A549 (cell line): ENCODE data around the gene MAP2. TPM values are rescaled to one million over a fixed set of nuclear protein-coding genes. Genes with fewer than 3 reads are reported as not detected.

Source experiments
- ATAC-seq, 2 experiments: fragments of 200-7000 bp in 1 of 2; fragments of >200 bp in 1 of 2; cut with Nextera tagmentation in 1 of 2; cut with Tn5 transposase in 1 of 2; 3 replicates each; pipeline versions ENCODE4 v1.8.0 to v1.9.1; 2018 to 2020; ENCODE audit warnings: mild to moderate bottlenecking in 1 of 2, moderate library complexity in 1 of 2
- CTCF ChIA-PET: fragments of 300-600 bp; sonication (Branson Sonifier 250); formaldehyde crosslinking; extraction: SDS; loops from one replicate; lab custom pipeline; 2021; ENCODE audit warnings: antibody characterized with exemption, inconsistent platforms; lab: Yijun Ruan, JAX
- POLR2A ChIA-PET: fragments of 350-600 bp; formaldehyde crosslinking; extraction: SDS; loops from one replicate; lab custom pipeline; 2021; ENCODE audit warnings: antibody characterized with exemption, inconsistent platforms; lab: Yijun Ruan, JAX
- DNase-seq, 2 experiments: peaks; one replicate each; pipeline versions ENCODE4 v3.0.0 to v3.0.0-alpha.2; 2011 to 2016; ENCODE audit warnings: low read depth in 1 of 2, low spot score in 1 of 2
- FAIRE-seq: peaks from 2 replicates; lab custom pipeline; 2011; peaks lifted over from hg19 to GRCh38; lab: Jason Lieb, UNC
- H3K27ac ChIP-seq, 2 experiments: fragments of >200 bp; sonication (Bioruptor Twin); formaldehyde crosslinking; 3 replicates each; pipeline ENCODE4 v1.5.1; 2016 to 2017
- H3K4me1 ChIP-seq: fragments of >200 bp; sonication (Bioruptor Twin); formaldehyde crosslinking; 3 replicates; pipeline ENCODE4 v1.6.1; 2016
- H3K4me2 ChIP-seq: fragments of >200 bp; sonication (Bioruptor Twin); formaldehyde crosslinking; 3 replicates; pipeline ENCODE4 v1.6.1; 2016
- H3K4me3 ChIP-seq: fragments of >200 bp; sonication (Bioruptor Twin); formaldehyde crosslinking; 3 replicates; pipeline ENCODE4 v1.5.1; 2016
- H3K9me3 ChIP-seq: fragments of >200 bp; sonication (Bioruptor Twin); formaldehyde crosslinking; 3 replicates; pipeline ENCODE4 v1.6.1; 2016
- ATOH8 ChIP-seq: fragments of 250-450 bp; sonication (Bioruptor Pico); IDR thresholded peaks from 2 replicates; pipeline ENCODE4 v1.5.0; 2020; ENCODE audit warnings: low read depth, mild to moderate bottlenecking, moderate library complexity
- BHLHE40 ChIP-seq: IDR thresholded peaks from 2 replicates; pipeline ENCODE4 v1.6.1; 2012; ENCODE audit warnings: low read depth, low read length, inconsistent platforms
- CBX8 ChIP-seq: fragments of 200-600 bp; sonication (generic); IDR thresholded peaks from 2 replicates; pipeline ENCODE4 v1.6.1; 2016
- CEBPB ChIP-seq, 2 experiments: fragments of >200 bp in 1 of 2; sonication (Bioruptor Twin) in 1 of 2; formaldehyde crosslinking in 1 of 2; IDR thresholded peaks; 2 replicates each; pipeline ENCODE4 v1.6.1; 2012 to 2016
- EHF ChIP-seq: fragments of 250-450 bp; sonication (Bioruptor Pico); IDR thresholded peaks from 2 replicates; pipeline ENCODE4 v1.5.0; 2020; ENCODE audit warnings: mild to moderate bottlenecking
- ESRRA ChIP-seq: fragments of 150-350 bp; IDR thresholded peaks from 2 replicates; pipeline ENCODE4 v1.6.1; 2014; ENCODE audit warnings: mild to moderate bottlenecking, low read length, borderline replicate concordance
- FOSB ChIP-seq: fragments of 250-450 bp; sonication (Bioruptor Pico); IDR thresholded peaks from 2 replicates; pipeline ENCODE4 v1.5.0; 2020; ENCODE audit warnings: mild to moderate bottlenecking, moderate library complexity
- FOXS1 ChIP-seq: fragments of 250-450 bp; sonication (Bioruptor Pico); IDR thresholded peaks from 2 replicates; pipeline ENCODE4 v1.5.0; 2020; ENCODE audit warnings: mild to moderate bottlenecking, moderate library complexity
- GATA3 ChIP-seq: IDR thresholded peaks from 2 replicates; pipeline ENCODE4 v1.6.1; 2012; ENCODE audit warnings: borderline replicate concordance
- HDAC2 ChIP-seq: fragments of 200-600 bp; sonication (generic); IDR thresholded peaks from 2 replicates; pipeline ENCODE4 v1.6.1; 2016
- HOXB5 ChIP-seq: fragments of 250-450 bp; sonication (Bioruptor Pico); IDR thresholded peaks from 2 replicates; pipeline ENCODE4 v1.5.0; 2020; ENCODE audit warnings: mild to moderate bottlenecking, moderate library complexity
- JUN ChIP-seq, 2 experiments: fragments of >200 bp; sonication (Bioruptor Twin); formaldehyde crosslinking; IDR thresholded peaks; 2 replicates in 1 of 2; 3 replicates in 1 of 2; pipeline ENCODE4 v1.6.1; 2016 to 2017
- JUNB ChIP-seq: fragments of >200 bp; sonication (Bioruptor Twin); formaldehyde crosslinking; IDR thresholded peaks from 2 replicates; pipeline ENCODE4 v1.6.1; 2016
- KDM5A ChIP-seq: fragments of 200-600 bp; sonication (generic); IDR thresholded peaks from 2 replicates; pipeline ENCODE4 v1.6.1; 2016; ENCODE audit warnings: antibody characterized with exemption, mild to moderate bottlenecking
- MYC ChIP-seq: IDR thresholded peaks from 2 replicates; pipeline ENCODE4 v1.6.1; 2012; ENCODE audit warnings: mild to moderate bottlenecking, inconsistent platforms, low read length, improper control_type of control experiment, borderline replicate concordance
- NFE2L2 ChIP-seq: fragments of 150-350 bp; conservative IDR thresholded peaks from 2 replicates; pipeline ENCODE4 v1.6.1; 2014; ENCODE audit warnings: low read length
- NPAS2 ChIP-seq: fragments of 250-450 bp; sonication (Bioruptor Pico); IDR thresholded peaks from 2 replicates; pipeline ENCODE4 v1.8.0; 2022; ENCODE audit warnings: mild to moderate bottlenecking, moderate library complexity, borderline replicate concordance
- PBX3 ChIP-seq: IDR thresholded peaks from 2 replicates; pipeline ENCODE4 v1.6.1; 2012
- RAD21 ChIP-seq, 2 experiments: fragments of >200 bp in 1 of 2; sonication (Bioruptor Twin) in 1 of 2; formaldehyde crosslinking in 1 of 2; IDR thresholded peaks in 1 of 2; conservative IDR thresholded peaks in 1 of 2; 2 replicates in 1 of 2; 3 replicates in 1 of 2; pipeline ENCODE4 v1.6.1; 2012 to 2018; ENCODE audit warnings: inconsistent platforms in 1 of 2
- TP53 ChIP-seq: fragments of 250-450 bp; sonication (Bioruptor Pico); IDR thresholded peaks from 2 replicates; pipeline ENCODE4 v1.5.0; 2021; ENCODE audit warnings: mild to moderate bottlenecking, moderate library complexity
- ZC3H11A ChIP-seq: fragments of 450-650 bp; IDR thresholded peaks from 2 replicates; pipeline ENCODE4 v1.6.1; 2014; ENCODE audit warnings: antibody characterized with exemption, mild to moderate bottlenecking
- WGBS: methylation state at CpG from one replicate; pipeline ENCODE4 v1.1.6; 2017; ENCODE audit errors: missing lambda C conversion rate; 5-methylcytosine and 5-hydroxymethylcytosine counted together
- polyA plus RNA-seq, 4 experiments: library from polyadenylated mRNA; depleted of rRNA in 3 of 4; stranded (reverse); fragments of >200 nt; fragmentation: RNase III in 1 of 4; extraction: RNeasy Plus Mini Kit Qiagen cat#74134 plus additional on column Dnase treatment in 1 of 4; gene quantifications; 2 replicates in 3 of 4; 3 replicates in 1 of 4; pipeline ENCODE4 v1.2.3, GENCODE V29; 2011 to 2017
- TF ChIP-seq, protein P1 (sequence below): IDR thresholded peaks from 2 replicates; pipeline ENCODE4 v1.6.1; 2012; ENCODE audit warnings: low read depth, borderline replicate concordance
- TF ChIP-seq, protein P2 (sequence below): fragments of >200 bp; sonication (Bioruptor Twin); formaldehyde crosslinking; IDR thresholded peaks from 3 replicates; pipeline ENCODE4 v1.6.1; 2016

Gene MAP2
- polyA plus RNA-seq, 2 of the 4 experiments (the other 2 are of a cell fraction) = 0.53 to 1.8 TPM

DNA sequence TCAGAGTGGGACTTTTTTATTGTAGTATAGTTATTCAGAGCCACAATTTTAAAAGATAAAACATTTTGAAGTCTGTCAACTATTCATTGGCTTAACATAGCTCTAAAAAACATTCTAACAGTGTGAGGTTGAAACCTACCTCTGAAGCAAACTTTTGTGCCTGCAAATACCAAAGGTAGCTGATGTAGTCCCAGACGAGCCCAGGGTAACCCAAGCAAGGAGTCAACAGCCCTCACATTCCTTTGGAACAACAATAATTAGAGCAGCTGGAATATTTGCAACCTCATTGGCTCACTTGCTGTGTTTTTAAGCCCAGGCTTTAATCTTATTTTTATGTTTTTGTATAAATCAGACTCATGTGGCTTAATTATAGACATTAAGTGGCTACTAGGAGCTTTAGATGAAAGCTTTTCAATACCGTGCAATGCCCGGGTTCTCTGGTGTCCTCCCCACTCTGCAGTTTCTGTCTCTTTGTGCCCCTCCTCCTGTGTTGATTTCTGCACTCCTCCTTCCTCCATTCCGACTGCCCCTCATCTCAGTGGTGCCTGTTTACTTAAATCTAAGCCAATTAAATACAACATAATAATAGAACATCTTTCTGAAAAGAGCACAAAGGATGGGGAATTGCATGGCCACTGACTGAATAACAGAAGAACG is 189.9 kb downstream of the MAP2 start:
- no peak overlapping the region for H3K27ac ChIP-seq
- ATAC-seq (no peak), FAIRE-seq (no peak), DNase-seq (no peak)
- H3K4me3 ChIP-seq = no peak overlapping the region
- TF ChIP-seq EHF (CRISPR knock-in tag) = no peak
- CTCF ChIA-PET = no interaction called here
- POLR2A ChIA-PET = no interaction called here
- no peaks in the 10 kb centered on the region for H3K9me3 ChIP-seq
- H3K4me2 ChIP-seq = no peak overlapping the region
- 24% methylated on average over 5 of the region's 5 CpGs for WGBS
- H3K4me1 ChIP-seq = no peaks in the 10 kb centered on the region

DNA sequence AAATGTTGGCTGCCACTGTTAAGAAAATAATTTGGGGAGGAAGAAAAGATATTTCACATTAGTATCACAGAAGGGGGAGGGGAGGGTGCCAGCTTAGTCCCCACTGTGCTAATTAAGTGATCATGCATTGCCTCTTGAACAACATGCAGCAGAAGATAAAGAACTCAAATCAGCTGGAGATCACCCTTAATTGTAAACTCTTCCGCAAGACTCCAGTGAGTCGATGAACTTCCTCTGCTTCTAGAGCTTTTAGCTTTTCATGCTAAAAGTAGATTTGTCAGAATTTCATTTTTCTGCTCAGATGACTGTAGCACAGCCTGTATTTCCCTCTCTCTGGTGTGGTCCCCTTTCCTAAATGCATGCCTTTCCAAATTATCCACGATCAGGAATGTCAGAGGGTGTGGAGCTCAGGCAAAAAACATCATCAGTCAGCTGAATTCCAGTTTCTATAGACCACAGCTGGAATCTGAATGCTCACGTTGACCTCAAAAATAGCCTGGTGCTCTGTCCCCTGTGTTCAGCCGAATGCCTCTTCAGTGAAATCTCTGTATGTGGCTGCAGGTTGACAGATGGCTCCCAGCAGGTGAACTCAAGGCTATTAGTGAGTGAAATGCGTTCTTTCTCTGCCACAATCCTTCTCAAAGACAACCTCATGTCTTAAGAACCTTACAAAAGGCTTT is 191.0 kb downstream of the MAP2 start:
- FAIRE-seq (no peak), ATAC-seq (no peak), DNase-seq (no peak)
- ChIA-PET CTCF (no interaction called here), POLR2A (no interaction called here)
- Histone ChIP-seq H3K27ac (no peak overlapping the region), H3K4me1 (no peaks in the 10 kb centered on the region), H3K4me3 (no peak overlapping the region), H3K9me3 (no peaks in the 10 kb centered on the region), H3K4me2 (no peak overlapping the region)
- TF ChIP-seq JUNB = no peak
- WGBS = 41% methylated on average over 6 of the region's 6 CpGs

DNA sequence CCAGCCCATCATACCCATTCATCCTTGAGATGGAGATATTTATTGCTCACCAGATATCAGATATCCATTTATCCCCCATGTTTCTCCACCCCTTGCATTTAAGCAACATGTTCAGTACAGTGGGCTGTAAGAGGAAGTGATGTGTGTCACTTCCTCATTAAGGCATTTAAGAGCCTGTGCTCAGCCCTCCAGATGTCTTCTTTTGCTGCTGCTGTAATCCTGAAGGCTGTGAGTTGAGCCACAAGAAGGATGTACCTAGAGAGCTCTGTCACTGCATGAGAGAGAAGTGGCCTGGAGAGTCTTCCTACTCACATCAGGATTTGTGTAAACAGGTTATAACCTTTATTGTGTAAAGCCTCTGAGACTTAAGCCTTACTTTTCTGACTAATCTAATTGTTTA is 195.9 kb downstream of the MAP2 start:
- ATAC-seq (no peak), FAIRE-seq (no peak), DNase-seq (no peak)
- no peak overlapping the region for H3K4me3 ChIP-seq
- no peak for TF ChIP-seq JUN (IDR thresholded peaks at IDR 0.05)
- TF ChIP-seq HOXB5 = no peak
- TF ChIP-seq RAD21 (conservative IDR thresholded peaks at IDR 0.05 in 1 of 2, IDR thresholded peaks at IDR 0.05 in 1 of 2) = no peak
- no peak for TF ChIP-seq CBX8
- TF ChIP-seq ESRRA = no peak
- TF ChIP-seq FOXS1 = no peak
- no peaks in the 10 kb centered on the region for H3K4me1 ChIP-seq
- POLR2A ChIA-PET = no interaction called here
- no peak overlapping the region for H3K27ac ChIP-seq
- H3K4me2 ChIP-seq = no peak overlapping the region
- CTCF ChIA-PET = no interaction called here
- no peaks in the 10 kb centered on the region for H3K9me3 ChIP-seq

DNA sequence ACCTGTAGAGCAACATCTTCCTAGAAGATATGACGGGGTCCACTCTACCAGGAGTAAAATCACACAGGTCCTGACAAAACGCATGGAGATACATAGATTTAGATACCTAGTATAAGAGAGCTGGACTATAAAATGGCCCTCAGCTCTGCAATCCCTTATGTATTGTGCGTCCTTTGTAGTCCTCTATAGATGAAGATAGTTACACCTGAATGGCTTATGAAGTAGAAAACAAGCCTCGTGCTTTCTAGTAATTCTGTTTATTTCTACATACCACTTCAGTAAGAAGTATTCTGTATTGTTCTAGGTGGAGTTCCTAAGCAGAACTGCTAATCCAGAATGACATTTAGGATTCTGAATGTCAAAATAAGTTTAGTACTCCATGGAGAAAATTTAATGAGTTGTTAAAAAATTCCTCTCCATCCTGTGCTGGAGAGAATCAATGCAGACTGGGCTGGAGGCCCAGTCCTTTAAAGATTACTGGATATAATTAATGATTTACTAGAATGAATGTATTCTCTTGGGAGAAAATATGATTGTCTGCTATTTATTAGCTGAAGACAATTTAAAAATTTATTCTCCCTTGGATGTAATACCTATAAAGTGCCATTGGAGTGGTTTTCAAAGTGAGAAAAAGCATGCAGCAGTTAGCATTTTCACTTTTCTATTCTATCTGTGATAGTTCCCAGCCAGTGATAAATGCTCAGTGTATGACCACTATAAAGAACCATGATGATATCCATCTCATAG is 200.5 kb downstream of the MAP2 start:
- CTCF ChIA-PET = interaction anchor here (0.5 kb wide), 1 partner anchor 974 kb away, joined by 3 read pairs; no protein-coding TSS in a partner anchor
- WGBS = 67% methylated on average over 4 of the region's 4 CpGs
- POLR2A ChIA-PET = no interaction called here
- H3K4me3 ChIP-seq = no peak overlapping the region
- no peak overlapping the region for H3K4me2 ChIP-seq
- no peak for ATAC-seq
- H3K9me3 ChIP-seq = no peaks in the 10 kb centered on the region
- no peak for FAIRE-seq
- H3K4me1 ChIP-seq = no peaks in the 10 kb centered on the region
- DNase-seq = no peak
- TF ChIP-seq NPAS2 (CRISPR knock-in tag) (no peak), MYC (no peak), KDM5A (no peak), RAD21 (conservative IDR thresholded peaks at IDR 0.05 in 1 of 2, IDR thresholded peaks at IDR 0.05 in 1 of 2) (no peak), ZC3H11A (no peak), PBX3 (no peak), TP53 (no peak), HDAC2 (no peak), GATA3 (no peak), BHLHE40 (no peak), CEBPB (IDR thresholded peaks at IDR 0.05) (no peak), ATOH8 (CRISPR knock-in tag) (no peak), NFE2L2 (no peak), FOSB (CRISPR knock-in tag) (no peak)
- TF ChIP-seq, protein P1, sequence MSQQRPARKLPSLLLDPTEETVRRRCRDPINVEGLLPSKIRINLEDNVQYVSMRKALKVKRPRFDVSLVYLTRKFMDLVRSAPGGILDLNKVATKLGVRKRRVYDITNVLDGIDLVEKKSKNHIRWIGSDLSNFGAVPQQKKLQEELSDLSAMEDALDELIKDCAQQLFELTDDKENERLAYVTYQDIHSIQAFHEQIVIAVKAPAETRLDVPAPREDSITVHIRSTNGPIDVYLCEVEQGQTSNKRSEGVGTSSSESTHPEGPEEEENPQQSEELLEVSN = no peak
- TF ChIP-seq, protein P2, sequence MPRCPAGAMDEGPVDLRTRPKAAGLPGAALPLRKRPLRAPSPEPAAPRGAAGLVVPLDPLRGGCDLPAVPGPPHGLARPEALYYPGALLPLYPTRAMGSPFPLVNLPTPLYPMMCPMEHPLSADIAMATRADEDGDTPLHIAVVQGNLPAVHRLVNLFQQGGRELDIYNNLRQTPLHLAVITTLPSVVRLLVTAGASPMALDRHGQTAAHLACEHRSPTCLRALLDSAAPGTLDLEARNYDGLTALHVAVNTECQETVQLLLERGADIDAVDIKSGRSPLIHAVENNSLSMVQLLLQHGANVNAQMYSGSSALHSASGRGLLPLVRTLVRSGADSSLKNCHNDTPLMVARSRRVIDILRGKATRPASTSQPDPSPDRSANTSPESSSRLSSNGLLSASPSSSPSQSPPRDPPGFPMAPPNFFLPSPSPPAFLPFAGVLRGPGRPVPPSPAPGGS = no peak
- no peak overlapping the region for H3K27ac ChIP-seq
